Type B pancreatic cell (in vitro differentiated cells): ENCODE results near the gene DDAH2. TPM values are rescaled to one million over a fixed set of nuclear protein-coding genes. Genes with fewer than 3 reads are reported as not detected.

Experiments
- DNase-seq: peaks from one replicate; pipeline ENCODE4 v3.0.0; 2021; ENCODE audit warnings: mixed read lengths; ENCODE audit not compliant: unreplicated experiment; ENCODE audit errors: extremely low spot score
- H3K27ac Mint-ChIP-seq: 2 replicates; pipeline ENCODE4 v1.8.0; 2021; ENCODE audit warnings: mild to moderate bottlenecking, mixed read lengths
- H3K27me3 Mint-ChIP-seq: 2 replicates; pipeline ENCODE4 v1.8.0; 2021; ENCODE audit warnings: mixed read lengths
- H3K36me3 Mint-ChIP-seq: 2 replicates; pipeline ENCODE4 v1.8.0; 2021; ENCODE audit warnings: mixed read lengths
- H3K4me1 Mint-ChIP-seq: one replicate; pipeline ENCODE4 v1.8.0; 2021; ENCODE audit warnings: mixed read lengths; ENCODE audit not compliant: unreplicated experiment
- H3K4me3 Mint-ChIP-seq: 2 replicates; pipeline ENCODE4 v1.8.0; 2021; ENCODE audit warnings: mild to moderate bottlenecking, mixed read lengths
- H3K9me3 Mint-ChIP-seq: 2 replicates; pipeline ENCODE4 v1.8.0; 2021; ENCODE audit warnings: mixed read lengths
- CTCF ChIP-seq: fragments of 200-600 bp; sonication (generic); conservative IDR thresholded peaks from 2 replicates; pipeline ENCODE4 v1.5.0; 2021; ENCODE audit warnings: antibody characterized with exemption, mild to moderate bottlenecking
- microRNA-seq: library from miRNA; unstranded; fragments of <30 nt; microRNA quantifications from one replicate; pipeline ENCODE4, GENCODE V29; 2020
- total RNA-seq: library from RNA; stranded (reverse); gene quantifications from 2 replicates; pipeline ENCODE4 v1.2.1, GENCODE V29; 2021; ENCODE audit warnings: low replicate concordance

Gene DDAH2
- total RNA-seq, 1 donor from 2014 or later = 138 TPM

DNA sequence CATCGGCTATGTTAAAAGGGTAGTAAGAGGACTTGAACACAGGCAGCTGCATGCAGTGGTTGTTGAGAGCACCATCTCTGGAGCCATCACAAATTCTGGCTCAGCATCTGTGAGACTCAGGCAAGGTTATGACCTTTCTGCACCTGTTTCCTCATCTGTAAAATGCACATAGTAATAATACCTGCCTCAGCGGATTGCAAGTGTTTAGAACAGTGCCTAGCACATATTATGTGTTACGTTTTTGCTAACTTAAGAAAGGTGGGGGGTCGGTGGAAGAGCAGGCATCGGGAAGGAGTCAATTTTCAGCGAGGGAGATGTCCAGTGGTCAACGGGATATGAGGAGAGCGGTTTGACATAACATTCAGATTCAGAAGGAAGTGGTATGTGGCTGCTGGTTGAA lies 51.1 kb downstream of the DDAH2 start:
- DNase-seq = no peak
- no peak overlapping the region for H3K4me3 Mint-ChIP-seq
- no peaks in the 10 kb centered on the region for H3K36me3 Mint-ChIP-seq
- no peak for TF ChIP-seq CTCF
- H3K27me3 Mint-ChIP-seq = no peaks in the 10 kb centered on the region
- H3K27ac Mint-ChIP-seq = no peak overlapping the region
- H3K9me3 Mint-ChIP-seq = no peaks in the 10 kb centered on the region
- peaks cover 13% of the 10 kb centered on the region for H3K4me1 Mint-ChIP-seq

Small RNA genes lying within 50 kb of the gene (microRNA-seq; reads per million reads assigned to microRNA genes)
- gene MIR4646 = 1.1 reads per million

Other genes with a start within 250 kb of the DDAH2 start
- gene MICB, start 231.2 kb downstream of the DDAH2 start, total RNA-seq = 0.14 and 0.86 TPM in 2 replicates
- gene MCCD1, start 200.3 kb downstream of the DDAH2 start, total RNA-seq = not detected in 2 replicates
- 410 and 636 TPM in 2 replicates for gene DDX39B, start 187.3 kb downstream of the DDAH2 start, total RNA-seq
- 1.6 and 5.9 TPM in 2 replicates for gene ATP6V1G2, start 182.7 kb downstream of the DDAH2 start, total RNA-seq
- gene NFKBIL1, start 181.7 kb downstream of the DDAH2 start, total RNA-seq = 21.1 and 24.2 TPM in 2 replicates
- 0.22 TPM in 1 of 2 replicates, not detected in the other for gene LTA, start 157.0 kb downstream of the DDAH2 start, total RNA-seq
- not detected in 2 replicates for gene TNF, start 153.7 kb downstream of the DDAH2 start, total RNA-seq
- 0.34 and 1.0 TPM in 2 replicates for gene LTB, start 146.9 kb downstream of the DDAH2 start, total RNA-seq
- gene LST1, start 143.0 kb downstream of the DDAH2 start, total RNA-seq = not detected in 2 replicates
- gene NCR3, start 136.3 kb downstream of the DDAH2 start, total RNA-seq = not detected in 2 replicates
- gene AIF1, start 114.1 kb downstream of the DDAH2 start, total RNA-seq = 0.59 and 3.8 TPM in 2 replicates
- 151 and 235 TPM in 2 replicates for gene PRRC2A, start 108.6 kb downstream of the DDAH2 start, total RNA-seq
- 334 and 378 TPM in 2 replicates for gene BAG6, start 76.6 kb downstream of the DDAH2 start, total RNA-seq
- 11.2 and 20.9 TPM in 2 replicates for gene APOM, start 73.4 kb downstream of the DDAH2 start, total RNA-seq
- gene C6orf47, start 68.5 kb downstream of the DDAH2 start, total RNA-seq = 22.3 and 28.1 TPM in 2 replicates
- gene GPANK1, start 64.3 kb downstream of the DDAH2 start, total RNA-seq = 17.6 and 20.2 TPM in 2 replicates
- 142 and 175 TPM in 2 replicates for gene CSNK2B, start 63.2 kb downstream of the DDAH2 start, total RNA-seq
- 13.9 and 22.0 TPM in 2 replicates for gene LY6G5B, start 59.3 kb downstream of the DDAH2 start, total RNA-seq
- gene LY6G5C, start 48.2 kb downstream of the DDAH2 start, total RNA-seq = 2.0 and 2.3 TPM in 2 replicates
- 80.9 and 91.3 TPM in 2 replicates for gene ABHD16A, start 26.0 kb downstream of the DDAH2 start, total RNA-seq
- gene LY6G6F, start 22.4 kb downstream of the DDAH2 start, total RNA-seq = not detected in 2 replicates
- 1.5 TPM in 1 of 2 replicates, not detected in the other for gene LY6G6D, start 14.0 kb downstream of the DDAH2 start, total RNA-seq
- 2.5 and 16.2 TPM in 2 replicates for gene LY6G6C, start 7.6 kb downstream of the DDAH2 start, total RNA-seq
- 0.41 and 0.81 TPM in 2 replicates for gene MPIG6B, start 5.9 kb downstream of the DDAH2 start, total RNA-seq
- 294 and 381 TPM in 2 replicates for gene CLIC1, start 7.2 kb upstream of the DDAH2 start, total RNA-seq
- 20.7 and 46.7 TPM in 2 replicates for gene MSH5, start 10.7 kb upstream of the DDAH2 start, total RNA-seq
- 3.2 and 8.9 TPM in 2 replicates for gene SAPCD1, start 33.4 kb upstream of the DDAH2 start, total RNA-seq
- gene VWA7, start 48.0 kb upstream of the DDAH2 start, total RNA-seq = 6.1 and 6.4 TPM in 2 replicates
- 89.0 and 104 TPM in 2 replicates for gene VARS1, start 66.5 kb upstream of the DDAH2 start, total RNA-seq
- gene LSM2, start 77.7 kb upstream of the DDAH2 start, total RNA-seq = 57.9 and 74.5 TPM in 2 replicates
- 1.8 and 1.9 TPM in 2 replicates for gene HSPA1L, start 86.0 kb upstream of the DDAH2 start, total RNA-seq
- gene HSPA1A, start 86.2 kb upstream of the DDAH2 start, total RNA-seq = 45.7 and 54.7 TPM in 2 replicates
- gene HSPA1B, start 98.4 kb upstream of the DDAH2 start, total RNA-seq = 132 and 252 TPM in 2 replicates
- gene NEU1, start 133.5 kb upstream of the DDAH2 start, total RNA-seq = 46.9 and 62.5 TPM in 2 replicates
- 8.8 and 10.6 TPM in 2 replicates for gene SLC44A4, start 149.7 kb upstream of the DDAH2 start, total RNA-seq
- gene EHMT2, start 168.4 kb upstream of the DDAH2 start, total RNA-seq = 59.9 and 136 TPM in 2 replicates
- gene ZBTB12, start 172.8 kb upstream of the DDAH2 start, total RNA-seq = 8.2 and 37.7 TPM in 2 replicates
- gene C2, start 198.4 kb upstream of the DDAH2 start, total RNA-seq = 2.2 and 3.6 TPM in 2 replicates
- 7.8 and 13.6 TPM in 2 replicates for gene CFB, start 216.8 kb upstream of the DDAH2 start, total RNA-seq
- 63.9 and 73.0 TPM in 2 replicates for gene NELFE, start 229.7 kb upstream of the DDAH2 start, total RNA-seq
- gene SKIC2, start 229.9 kb upstream of the DDAH2 start, total RNA-seq = 84.2 and 100 TPM in 2 replicates
- gene DXO, start 242.8 kb upstream of the DDAH2 start, total RNA-seq = 24.2 and 28.9 TPM in 2 replicates